Measurements from ENCODE around the gene MBOAT7. TPM values are rescaled to one million over a fixed set of nuclear protein-coding genes. Genes with fewer than 3 reads are reported as not detected.
"Not testable (repeated sequence)": the region's sequence is repeated elsewhere in the genome, so short reads cannot be mapped to it uniquely, and the experiment has no call there.

Gene MBOAT7
- polyA plus RNA-seq, 1 experiment: 45.1 TPM

- H3K27ac ChIP-seq (ENCODE audit: low read depth, low read length): no peak overlapping the region
- CTCF ChIA-PET: interaction anchor here (1.5 kb wide), 1 partner anchor 15 kb away, joined by 4 read pairs; the partner anchor contains the start of gene LENG1
- H3K4me3 ChIP-seq (ENCODE audit: low read depth, low read length): no peak overlapping the region
- no peak for DNase-seq (ENCODE audit: low read depth, low spot score)
- no peak for TF ChIP-seq CTCF (IDR thresholded peaks at IDR 0.05; ENCODE audit: low read depth, low read length)
- no peaks in the 10 kb centered on the region for H3K9me3 ChIP-seq (ENCODE audit: control insufficient read depth, insufficient read depth, low read length)
- H3K27me3 ChIP-seq (ENCODE audit: control insufficient read depth, insufficient read depth, low read length): no peaks in the 10 kb centered on the region
- POLR2A ChIA-PET: interaction anchor here (0.6 to 1.0 kb wide), 2 partner anchors 15 to 27 kb away, joined by 3 to 5 read pairs; partner anchors contain the start of gene MBOAT7
Observed at GRCh38 chr19:54173951-54174834, 15.2 kb downstream of the MBOAT7 start.

- ChIA-PET POLR2A (interaction anchor here (0.5 to 1.0 kb wide), 3 partner anchors 16 to 56 kb away, joined by 3 to 4 read pairs (median 4); partner anchors contain the start of gene MBOAT7), CTCF (interaction anchor here (0.6 to 1.5 kb wide), 2 partner anchors 14 to 143 kb away, joined by 4 read pairs; partner anchors contain the start of gene LENG1)
- no peak overlapping the region for H3K4me3 ChIP-seq (ENCODE audit: low read depth, low read length)
- no peaks in the 10 kb centered on the region for H3K9me3 ChIP-seq (ENCODE audit: control insufficient read depth, insufficient read depth, low read length)
- TF ChIP-seq CTCF (IDR thresholded peaks at IDR 0.05; ENCODE audit: low read depth, low read length): no peak
- H3K27ac ChIP-seq (ENCODE audit: low read depth, low read length): no peak overlapping the region
- no peaks in the 10 kb centered on the region for H3K27me3 ChIP-seq (ENCODE audit: control insufficient read depth, insufficient read depth, low read length)
- no peak for DNase-seq (ENCODE audit: low read depth, low spot score)
Observed at GRCh38 chr19:54173359-54173699, 16.1 kb downstream of the MBOAT7 start.

- no peaks in the 10 kb centered on the region for H3K9me3 ChIP-seq (ENCODE audit: control insufficient read depth, insufficient read depth, low read length)
- H3K27ac ChIP-seq (ENCODE audit: low read depth, low read length): no peak within 1 kb of the TSS
- no peak for DNase-seq (ENCODE audit: low read depth, low spot score)
- no peak for TF ChIP-seq CTCF (IDR thresholded peaks at IDR 0.05; ENCODE audit: low read depth, low read length)
- ChIA-PET POLR2A (interaction anchor here (0.5 to 1.0 kb wide), 3 partner anchors 16 to 57 kb away, joined by 3 to 4 read pairs (median 4); partner anchors contain the start of gene MBOAT7), CTCF (interaction anchor here (0.6 to 1.5 kb wide), 2 partner anchors 14 to 143 kb away, joined by 4 read pairs; partner anchors contain the start of gene LENG1)
- no peaks in the 10 kb centered on the region for H3K27me3 ChIP-seq (ENCODE audit: control insufficient read depth, insufficient read depth, low read length)
- no peak within 1 kb of the TSS for H3K4me3 ChIP-seq (ENCODE audit: low read depth, low read length)
Observed at GRCh38 chr19:54172471-54173358, 16.7 kb downstream of the MBOAT7 start, which contains the start of gene TMC4. TSS of gene TMC4 (minus strand) at chr19:54173160. CDS start at chr19:54173117, 43 bp downstream.

- POLR2A ChIA-PET: interaction anchor here (0.9 kb wide), 1 partner anchor 9 kb away, joined by 3 read pairs; no protein-coding TSS in a partner anchor
- DNase-seq (ENCODE audit: low read depth, low spot score); CTCF ChIA-PET; H3K27me3 ChIP-seq (ENCODE audit: control insufficient read depth, insufficient read depth, low read length); H3K27ac ChIP-seq (ENCODE audit: low read depth, low read length); H3K4me3 ChIP-seq (ENCODE audit: low read depth, low read length); H3K9me3 ChIP-seq (ENCODE audit: control insufficient read depth, insufficient read depth, low read length): not testable (repeated sequence)
Observed at GRCh38 chr19:54171736-54172431, 17.5 kb downstream of the MBOAT7 start.

Data from AG04450 (cell line).